IMR-90 (cell line): ENCODE measurements around the gene LYPD6. TPM values are rescaled to one million over a fixed set of nuclear protein-coding genes. Genes with fewer than 3 reads are reported as not detected.

Experiments
- ATAC-seq: fragments of 200-7000 bp; cut with Tn5 transposase; 2 replicates; pipeline ENCODE4 v1.9.1; 2020; ENCODE audit warnings: low read depth, mild to moderate bottlenecking, moderate library complexity
- BruUV-seq: library from RNA; stranded (reverse); fragments of 400-500 nt; replicated peaks from 2 replicates; lab custom pipeline; 2021; lab: Mats Ljungman, UMichigan
- CTCF ChIA-PET: fragments of 300-600 bp; formaldehyde crosslinking; extraction: SDS; loops from one replicate; lab custom pipeline; 2021; ENCODE audit warnings: antibody characterized with exemption; lab: Yijun Ruan, JAX
- POLR2A ChIA-PET: fragments of 300-600 bp; sonication (Branson Sonifier 250); formaldehyde crosslinking; loops from one replicate; lab custom pipeline; 2022; ENCODE audit warnings: antibody characterized with exemption; ENCODE audit not compliant: unreplicated experiment; lab: Charles Lee
- DNase-seq: peaks from one replicate; pipeline ENCODE4 v3.0.0; 2013
- H2AFZ ChIP-seq: replicated peaks from 2 replicates; pipeline ENCODE3; 2013; ENCODE audit warnings: low read length, mild to moderate bottlenecking; ENCODE audit not compliant: poor library complexity
- H2AK5ac ChIP-seq: 2 replicates; pipeline ENCODE4 v1.6.1; 2013; ENCODE audit warnings: low read depth, low read length, inconsistent platforms
- H2AK9ac ChIP-seq: replicated peaks from 2 replicates; pipeline ENCODE3; 2013; ENCODE audit warnings: mild to moderate bottlenecking, low read depth, low read length, moderate library complexity; ENCODE audit not compliant: poor library complexity
- H2BK120ac ChIP-seq: 2 replicates; pipeline ENCODE4 v1.6.1; 2013; ENCODE audit warnings: low read depth, low read length, inconsistent platforms
- H2BK15ac ChIP-seq: 3 replicates; pipeline ENCODE4 v1.6.1; 2013; ENCODE audit warnings: low read depth, low read length, inconsistent platforms
- H2BK20ac ChIP-seq: 2 replicates; pipeline ENCODE4 v1.6.1; 2013; ENCODE audit warnings: low read depth, mild to moderate bottlenecking, inconsistent platforms, low read length, moderate library complexity
- H2BK5ac ChIP-seq: 2 replicates; pipeline ENCODE4 v1.6.1; 2013; ENCODE audit warnings: mild to moderate bottlenecking, low read depth, low read length, inconsistent platforms; ENCODE audit not compliant: poor library complexity, severe bottlenecking
- H3K14ac ChIP-seq: replicated peaks from 2 replicates; pipeline ENCODE4 v1.6.1; 2013; ENCODE audit warnings: low read depth, low read length, inconsistent platforms
- H3K18ac ChIP-seq: 2 replicates; pipeline ENCODE4 v1.6.1; 2013; ENCODE audit warnings: low read depth, low read length, control low read depth
- H3K23ac ChIP-seq: 2 replicates; pipeline ENCODE4 v1.6.1; 2013; ENCODE audit warnings: low read depth, low read length, inconsistent platforms
- H3K27ac ChIP-seq: 2 replicates; pipeline ENCODE4 v1.5.1; 2013; ENCODE audit warnings: mild to moderate bottlenecking, control low read depth, low read length; ENCODE audit not compliant: insufficient read depth
- H3K27me3 ChIP-seq: 2 replicates; pipeline ENCODE4 v1.6.1; 2013; ENCODE audit warnings: low read length; ENCODE audit not compliant: control insufficient read depth, insufficient read depth
- H3K36me3 ChIP-seq: 2 replicates; pipeline ENCODE4 v1.6.1; 2013; ENCODE audit warnings: low read length, mixed read lengths; ENCODE audit not compliant: control insufficient read depth, insufficient read depth
- H3K4ac ChIP-seq: 2 replicates; pipeline ENCODE4 v1.6.1; 2013; ENCODE audit warnings: low read depth, low read length, inconsistent platforms
- H3K4me1 ChIP-seq: 2 replicates; pipeline ENCODE4 v1.6.1; 2013; ENCODE audit warnings: low read length, mixed read lengths; ENCODE audit not compliant: control insufficient read depth, insufficient read depth
- H3K4me2 ChIP-seq: 2 replicates; pipeline ENCODE4 v1.6.1; 2013; ENCODE audit warnings: low read depth, mild to moderate bottlenecking, control low read depth, low read length, moderate library complexity
- H3K4me3 ChIP-seq: 2 replicates; pipeline ENCODE4 v1.5.1; 2013; ENCODE audit warnings: low read depth, mild to moderate bottlenecking, control low read depth, low read length, moderate library complexity; ENCODE audit not compliant: insufficient read depth
- H3K56ac ChIP-seq: 2 replicates; pipeline ENCODE4 v1.6.1; 2013; ENCODE audit warnings: low read length, inconsistent platforms; ENCODE audit not compliant: insufficient read depth; ENCODE audit errors: extremely low read depth
- H3K79me1 ChIP-seq, 2 experiments: 2 replicates each; pipeline ENCODE4 v1.6.1; 2013; ENCODE audit warnings: low read length in 2 of 2, inconsistent platforms in 1 of 2, low read depth in 1 of 2
- H3K9ac ChIP-seq: 2 replicates; pipeline ENCODE4 v1.6.1; 2013; ENCODE audit warnings: low read depth, low read length, control low read depth
- H3K9me1 ChIP-seq: 2 replicates; pipeline ENCODE4 v1.6.1; 2013; ENCODE audit warnings: low read length, inconsistent platforms; ENCODE audit not compliant: insufficient read depth
- H3K9me3 ChIP-seq: 2 replicates; pipeline ENCODE4 v1.6.1; 2013; ENCODE audit warnings: low read length; ENCODE audit not compliant: control insufficient read depth, insufficient read depth
- H4K20me1 ChIP-seq: 2 replicates; pipeline ENCODE4 v1.6.1; 2013; ENCODE audit warnings: low read length, inconsistent platforms; ENCODE audit not compliant: insufficient read depth
- H4K5ac ChIP-seq: 2 replicates; pipeline ENCODE4 v1.6.1; 2013; ENCODE audit warnings: mild to moderate bottlenecking, low read depth, low read length, control low read depth
- H4K8ac ChIP-seq, 2 experiments: 2 replicates each; pipeline ENCODE4 v1.6.1; 2013; ENCODE audit warnings: low read depth in 2 of 2, low read length in 2 of 2, control low read depth in 1 of 2, inconsistent platforms in 1 of 2
- H4K91ac ChIP-seq: 2 replicates; pipeline ENCODE4 v1.6.1; 2013; ENCODE audit warnings: low read depth, low read length, inconsistent platforms; ENCODE audit not compliant: insufficient read depth
- BHLHE40 ChIP-seq: fragments of 150-350 bp; IDR thresholded peaks from 2 replicates; pipeline ENCODE4 v1.6.1; 2016; ENCODE audit warnings: mild to moderate bottlenecking, low read depth, low read length
- CEBPB ChIP-seq: IDR thresholded peaks from 2 replicates; pipeline ENCODE4 v1.6.1; 2012; ENCODE audit warnings: low read depth, low read length, improper control_type of control experiment
- MAFK ChIP-seq: IDR thresholded peaks from 2 replicates; pipeline ENCODE4 v1.6.1; 2012; ENCODE audit warnings: low read depth, low read length, improper control_type of control experiment
- MAZ ChIP-seq: IDR thresholded peaks from 2 replicates; pipeline ENCODE4 v1.6.1; 2012; ENCODE audit warnings: low read depth, mild to moderate bottlenecking, low read length, improper control_type of control experiment, moderate library complexity, borderline replicate concordance
- NFE2L2 ChIP-seq: fragments of 150-350 bp; IDR thresholded peaks from 2 replicates; pipeline ENCODE4 v1.6.1; 2016; ENCODE audit warnings: low read depth, mild to moderate bottlenecking, low read length
- POLR2A ChIP-seq: IDR thresholded peaks from 2 replicates; pipeline ENCODE4 v1.6.1; 2012; ENCODE audit warnings: mild to moderate bottlenecking, low read depth, low read length
- RAD21 ChIP-seq: IDR thresholded peaks from 2 replicates; pipeline ENCODE4 v1.6.1; 2012; ENCODE audit warnings: low read length, improper control_type of control experiment
- RFX5 ChIP-seq: IDR thresholded peaks from 2 replicates; pipeline ENCODE4 v1.8.0; 2012; ENCODE audit warnings: low read depth, mild to moderate bottlenecking, low read length, moderate library complexity
- SMC3 ChIP-seq: fragments of 150-350 bp; IDR thresholded peaks from 2 replicates; pipeline ENCODE4 v1.6.1; 2016; ENCODE audit warnings: low read depth, mild to moderate bottlenecking, antibody characterized with exemption, low read length, moderate library complexity
- WGBS, 2 experiments: methylation state at CpG; one replicate each; pipeline versions ENCODE4 v1.1.5 to v1.1.7; 2013; ENCODE audit warnings: missing lambda C conversion rate in 2 of 2; ENCODE audit not compliant: insufficient read length in 1 of 2; ENCODE audit errors: extremely low coverage in 2 of 2; 5-methylcytosine and 5-hydroxymethylcytosine counted together
- dilution Hi-C: fragments of 300-500 bp; cut with HindIII; formaldehyde crosslinking; loops from one replicate; pipeline ENCODE4 v1.14.3; 2018; ENCODE audit warnings: low sequenced_read_pairs; ENCODE audit not compliant: unreplicated experiment
- in situ Hi-C: fragments of 300-500 bp; cut with MboI; formaldehyde crosslinking; loops from 3 replicates; pipeline ENCODE4 v1.14.3; 2019; ENCODE audit warnings: low sequenced_read_pairs, inconsistent platforms, mixed read lengths
- intact Hi-C: fragments of 100-400 bp; cut with micrococcal nuclease; formaldehyde crosslinking; loops from 2 replicates; pipeline ENCODE4 v1.10.0; 2022
- polyA plus RNA-seq, 3 experiments: library from polyadenylated mRNA; depleted of rRNA; stranded (reverse); fragments of >200 nt; gene quantifications; 2 replicates each; pipeline ENCODE4 v1.2.3, GENCODE V29; 2012; ENCODE audit warnings: low replicate concordance in 1 of 3
- total RNA-seq: library from RNA; depleted of rRNA; stranded (reverse); fragments of >200 nt; gene quantifications from 2 replicates; pipeline ENCODE4 v1.2.3, GENCODE V29; 2012
- TF ChIP-seq, protein P1 (sequence below): fragments of 150-350 bp; IDR thresholded peaks from 2 replicates; pipeline ENCODE4 v1.6.1; 2017; ENCODE audit warnings: mild to moderate bottlenecking, antibody characterized with exemption, low read length, low read depth

Gene LYPD6
- total and polyA plus RNA-seq, 2 of the 4 experiments (the other 2 are of a cell fraction): 0.87 to 0.90 TPM

DNA sequence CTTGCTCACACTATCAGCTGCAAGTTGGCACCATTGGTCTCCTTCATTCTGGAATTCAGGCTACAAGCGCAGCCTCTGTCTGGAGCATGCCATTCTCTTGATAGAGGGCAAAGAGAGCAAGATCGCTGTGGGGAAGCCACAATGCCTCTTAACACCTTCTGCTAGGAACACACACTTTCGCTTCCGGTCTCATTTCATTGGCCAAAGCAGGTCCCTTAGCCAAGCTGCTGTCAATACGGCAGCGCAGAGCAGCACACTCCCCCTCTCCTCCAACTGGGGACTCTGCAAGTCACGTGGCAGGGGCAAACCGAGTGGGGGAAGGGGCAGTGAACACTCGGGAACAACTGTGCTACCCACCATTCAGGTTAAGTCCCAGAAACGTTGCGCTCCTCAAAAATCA is 159.1 kb downstream of the LYPD6 start:
- Histone ChIP-seq H2BK20ac (no peak overlapping the region), H3K27me3 (peaks cover 4% of the 10 kb centered on the region; the same call in 1 of the 2 replicates), H3K4me2 (no peak overlapping the region), H3K9ac (no peak overlapping the region), H2BK15ac (no peak overlapping the region), H3K14ac (no peak overlapping the region), H4K20me1 (no peaks in the 10 kb centered on the region), H3K4ac (no peak overlapping the region), H3K9me1 (no peaks in the 10 kb centered on the region), H4K91ac (no peak overlapping the region), H3K36me3 (no peaks in the 10 kb centered on the region), H3K79me1 (no peaks in the 10 kb centered on the region), H3K18ac (no peak overlapping the region), H3K27ac (no peak overlapping the region), H3K4me1 (no peaks in the 10 kb centered on the region), H3K4me3 (no peak overlapping the region), H3K56ac (no peak overlapping the region), H3K9me3 (no peaks in the 10 kb centered on the region), H4K8ac (no peak overlapping the region), H2BK5ac (no peak overlapping the region), H2AK9ac (no peak overlapping the region), H4K5ac (no peak overlapping the region), H3K23ac (no peak overlapping the region), H2AFZ (no peak overlapping the region), H2AK5ac (no peak overlapping the region), H2BK120ac (no peak overlapping the region)
- CTCF ChIA-PET: interaction anchor here (0.7 kb wide), 1 partner anchor 74 kb away, joined by 3 read pairs; no protein-coding TSS in a partner anchor
- no peak for DNase-seq
- intact Hi-C loops (no loop called here), in situ Hi-C loops (no loop called here), dilution Hi-C loops (no loop called here)
- 40% methylated on average over 1 of the region's 11 CpGs; no CpG with 5 or more reads in 1 of the 2 experiments for WGBS, 2 experiments
- POLR2A ChIA-PET: interaction anchor here (0.7 kb wide), 1 partner anchor 1945 kb away, joined by 3 read pairs; no protein-coding TSS in a partner anchor
- BruUV-seq: no TSS peak
- ATAC-seq: no peak
- TF ChIP-seq BHLHE40: no peak
- no peak for TF ChIP-seq POLR2A
- no peak for TF ChIP-seq NFE2L2
- no peak for TF ChIP-seq MAZ
- TF ChIP-seq RAD21: no peak
- no peak for TF ChIP-seq SMC3
- TF ChIP-seq, protein P1, sequence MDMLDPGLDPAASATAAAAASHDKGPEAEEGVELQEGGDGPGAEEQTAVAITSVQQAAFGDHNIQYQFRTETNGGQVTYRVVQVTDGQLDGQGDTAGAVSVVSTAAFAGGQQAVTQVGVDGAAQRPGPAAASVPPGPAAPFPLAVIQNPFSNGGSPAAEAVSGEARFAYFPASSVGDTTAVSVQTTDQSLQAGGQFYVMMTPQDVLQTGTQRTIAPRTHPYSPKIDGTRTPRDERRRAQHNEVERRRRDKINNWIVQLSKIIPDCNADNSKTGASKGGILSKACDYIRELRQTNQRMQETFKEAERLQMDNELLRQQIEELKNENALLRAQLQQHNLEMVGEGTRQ: no peak
- TF ChIP-seq RFX5: no peak
- TF ChIP-seq CEBPB: no peak
- no peak for TF ChIP-seq MAFK
